ENCODE measurements around the gene TRMT112.

GRCh38 chr11:64283092-64283491 lies 34.3 kb downstream of the TRMT112 start:
- TF ChIP-seq CTCF (IDR thresholded peaks at IDR 0.05; ENCODE audit: poor library complexity) (no peak), EZH2 (IDR thresholded peaks at IDR 0.05; ENCODE audit: borderline replicate concordance) (no peak)
